K562 (cell line): Measurements from ENCODE around the gene LYPD4. TPM values are rescaled to one million over a fixed set of nuclear protein-coding genes. Genes with fewer than 3 reads are reported as not detected.
A peak's percentile ranks its signal among the peaks of the same experiment; 100 is the strongest.

Experiments
- ATAC-seq: fragments of 200-7000 bp; cut with Tn5 transposase; 3 replicates; pipeline ENCODE4 v1.9.1; 2020; ENCODE audit warnings: moderate library complexity
- BruUV-seq: library from RNA; stranded (reverse); fragments of 400-500 nt; replicated peaks from 2 replicates; lab custom pipeline; 2021; lab: Mats Ljungman, UMichigan
- CTCF ChIA-PET: fragments of 300-600 bp; formaldehyde crosslinking; extraction: SDS; loops from one replicate; lab custom pipeline; 2021; ENCODE audit warnings: low intra/inter-chr PET ratio; lab: Yijun Ruan, JAX
- POLR2A ChIA-PET: fragments of 300-600, 350-650 bp; sonication (Branson Sonifier 250); formaldehyde crosslinking; extraction: SDS; loops from one replicate; lab custom pipeline; 2021; ENCODE audit warnings: antibody characterized with exemption, inconsistent platforms; lab: Yijun Ruan, JAX
- DNase-seq, 4 experiments: peaks; one replicate each; pipeline versions ENCODE4 v3.0.0 to v3.0.0-alpha.2; 2011 to 2018; ENCODE audit warnings: low spot score in 3 of 4, mixed read lengths in 3 of 4; ENCODE audit errors: extremely low read depth in 1 of 4
- FAIRE-seq: peaks from 2 replicates; lab custom pipeline; 2011; peaks lifted over from hg19 to GRCh38; lab: Jason Lieb, UNC
- H2AFZ ChIP-seq: 2 replicates; pipeline ENCODE4 v1.6.0; 2011; ENCODE audit warnings: low read depth, low read length, control low read depth, inconsistent platforms
- H3K27ac ChIP-seq: fragments of 200-600 bp; 3 replicates; pipeline ENCODE4 v1.8.0; 2011; ENCODE audit warnings: low read depth, mild to moderate bottlenecking, control low read depth, inconsistent platforms, low read length, moderate library complexity, mixed read lengths; ENCODE audit errors: extremely low read depth
- H3K27me3 ChIP-seq, 2 experiments: fragments of 300-600 bp in 1 of 2; 2 replicates in 1 of 2; 3 replicates in 1 of 2; pipeline versions ENCODE4 v1.6.0 to v1.8.0; 2011; ENCODE audit warnings: inconsistent platforms in 2 of 2, low read length in 2 of 2, mild to moderate bottlenecking in 1 of 2, mixed read lengths in 1 of 2, moderate library complexity in 1 of 2; ENCODE audit not compliant: control insufficient read depth in 2 of 2, insufficient read depth in 2 of 2
- H3K36me3 ChIP-seq: fragments of 300-600 bp; 3 replicates; pipeline ENCODE4 v1.8.0; 2011; ENCODE audit warnings: mild to moderate bottlenecking, low read length, inconsistent platforms; ENCODE audit not compliant: control insufficient read depth, insufficient read depth
- H3K4me1 ChIP-seq, 2 experiments: fragments of 200-600 bp in 1 of 2; replicated peaks in 1 of 2; 2 replicates in 1 of 2; 3 replicates in 1 of 2; pipeline versions ENCODE4 v1.5.1 to v1.8.0; 2011; ENCODE audit warnings: inconsistent platforms in 2 of 2, low read length in 2 of 2, mild to moderate bottlenecking in 1 of 2, mixed read lengths in 1 of 2, moderate library complexity in 1 of 2; ENCODE audit not compliant: control insufficient read depth in 2 of 2, insufficient read depth in 2 of 2
- H3K4me2 ChIP-seq: 2 replicates; pipeline ENCODE4 v1.6.1; 2011; ENCODE audit warnings: low read length, control low read depth, inconsistent platforms, mixed read lengths; ENCODE audit not compliant: insufficient read depth
- H3K4me3 ChIP-seq: fragments of 200-600 bp; sonication (generic), shearing (Covaris generic); 2 replicates; pipeline ENCODE4 v1.5.1; 2016; ENCODE audit warnings: control low read depth, inconsistent platforms
- H3K79me2 ChIP-seq: fragments of 200-600 bp; 3 replicates; pipeline ENCODE4 v1.8.0; 2011; ENCODE audit warnings: low read length, inconsistent platforms; ENCODE audit not compliant: control insufficient read depth, insufficient read depth
- H3K9ac ChIP-seq, 2 experiments: 2 replicates each; pipeline versions ENCODE4 v1.6.0 to v1.6.1; 2011; ENCODE audit warnings: low read depth in 2 of 2, low read length in 2 of 2, control low read depth in 1 of 2, inconsistent platforms in 1 of 2, mild to moderate bottlenecking in 1 of 2, mixed read lengths in 1 of 2; ENCODE audit not compliant: insufficient read depth in 1 of 2
- H3K9me1 ChIP-seq: one replicate; pipeline ENCODE4 v1.6.0; 2011; ENCODE audit warnings: inconsistent platforms, mild to moderate bottlenecking, low read length, moderate library complexity; ENCODE audit not compliant: control insufficient read depth, insufficient read depth
- H3K9me3 ChIP-seq: replicated peaks from 2 replicates; pipeline ENCODE4 v1.5.1; 2011; ENCODE audit warnings: low read depth, low read length, inconsistent platforms; ENCODE audit not compliant: control insufficient read depth, insufficient read depth
- H4K20me1 ChIP-seq: replicated peaks from 2 replicates; pipeline ENCODE4 v1.6.1; 2011; ENCODE audit warnings: low read length, inconsistent platforms, mixed read lengths; ENCODE audit not compliant: control insufficient read depth, insufficient read depth
- CLOCK ChIP-seq: fragments of 250-450 bp; sonication (Bioruptor Pico); IDR thresholded peaks from 2 replicates; pipeline ENCODE4 v1.4.0; 2020; ENCODE audit warnings: mild to moderate bottlenecking, moderate library complexity, borderline replicate concordance
- MCM7 ChIP-seq, 2 experiments: fragments of 450-650 bp; IDR thresholded peaks; 2 replicates each; pipeline ENCODE4 v1.6.1; 2016 to 2018
- NR2C1 ChIP-seq, 2 experiments: fragments of 450-650 bp; IDR thresholded peaks; 2 replicates each; pipeline ENCODE4 v1.6.1; 2017; ENCODE audit warnings: mild to moderate bottlenecking in 2 of 2, antibody characterized with exemption in 1 of 2, inconsistent platforms in 1 of 2, missing compliant biosample characterization in 1 of 2, missing genetic modification characterization in 1 of 2
- SPI1 ChIP-seq: IDR thresholded peaks from 2 replicates; pipeline ENCODE4 v1.6.1; 2011; ENCODE audit warnings: low read depth, low read length, control low read depth, borderline replicate concordance
- TCF7 ChIP-seq: sonication (generic); IDR thresholded peaks from 2 replicates; pipeline ENCODE4 v1.6.1; 2016; ENCODE audit warnings: antibody characterized with exemption, borderline replicate concordance
- TCF7L2 ChIP-seq: fragments of 150-350 bp; IDR thresholded peaks from 2 replicates; pipeline ENCODE4 v1.6.1; 2016; ENCODE audit warnings: low read depth, mild to moderate bottlenecking, low read length, moderate library complexity
- ZBTB34 ChIP-seq: fragments of 250-450 bp; sonication (Bioruptor Pico); IDR thresholded peaks from 2 replicates; pipeline ENCODE4 v1.8.0; 2021; ENCODE audit warnings: mild to moderate bottlenecking, moderate library complexity
- ZBTB7A ChIP-seq: IDR thresholded peaks from 2 replicates; pipeline ENCODE4 v1.6.1; 2011; ENCODE audit warnings: low read depth, mild to moderate bottlenecking, low read length, moderate library complexity, borderline replicate concordance; ENCODE audit not compliant: control insufficient read depth
- ZNF12 ChIP-seq: sonication (generic); formaldehyde crosslinking; IDR thresholded peaks from 2 replicates; pipeline ENCODE4 v1.4.0; 2020; ENCODE audit warnings: mild to moderate bottlenecking, missing genetic modification reagents
- WGBS: fragments of 100-300 bp; shearing (Covaris generic); methylation state at CpG from one replicate; pipeline ENCODE4 v1.1.6; 2016; ENCODE audit warnings: low coverage, mixed read lengths; ENCODE audit not compliant: insufficient coverage; ENCODE audit errors: missing lambda C conversion rate; 5-methylcytosine and 5-hydroxymethylcytosine counted together
- in situ Hi-C: fragments of 300-500 bp; cut with MboI; formaldehyde crosslinking; loops from 4 replicates; pipeline ENCODE4 v1.15.0; 2018; ENCODE audit warnings: inconsistent platforms, mixed read lengths
- intact Hi-C: fragments of 100-400 bp; cut with micrococcal nuclease; formaldehyde crosslinking; loops from 2 replicates; pipeline ENCODE4 v1.14.2; 2022
- polyA plus RNA-seq, 8 experiments: library from polyadenylated mRNA; depleted of rRNA in 4 of 8; stranded (reverse) in 5 of 8; unstranded in 3 of 8; fragments of >200 nt; fragmentation: Nextera tagmentation in 2 of 8; fragmentation: Illumina TruSeq in 1 of 8; extraction: Ambion mirVana in 2 of 8; extraction: Trizol in 1 of 8; gene quantifications; 2 replicates each; pipeline versions ENCODE4 v1.2.1 to v1.2.3, GENCODE V29; 2011 to 2014; ENCODE audit warnings: inconsistent platforms in 1 of 8, missing spikeins in 1 of 8
- total RNA-seq, 7 experiments: library from RNA; depleted of rRNA in 6 of 7; stranded (reverse); fragments of >200 nt in 6 of 7; fragmentation: Illumina TruSeq in 2 of 7; extraction: Trizol in 2 of 7; gene quantifications; 2 replicates each; pipeline versions ENCODE4 v1.2.1 to v1.2.3, GENCODE V29; 2011 to 2021; ENCODE audit warnings: low replicate concordance in 1 of 7
- TF ChIP-seq, protein P1 (sequence below): sonication (generic); formaldehyde crosslinking; IDR thresholded peaks from 2 replicates; pipeline ENCODE4 v1.8.0; 2022; ENCODE audit warnings: missing genetic modification reagents, mild to moderate bottlenecking, moderate library complexity, borderline replicate concordance

The LYPD4 gene
- total and polyA plus RNA-seq, 9 of the 15 experiments (the other 6 are each of a cell fraction or from before 2014, with no cell fraction given) = 0.11 TPM; not detected in 8

GRCh38 chr19:41877916-41878905, 33.7 kb upstream of the LYPD4 start (continued):
- peak; percentile 9; the same call in 1 of the 2 replicates for TF ChIP-seq ZBTB7A
- TF ChIP-seq TCF7 = 0 out of 2 replicates have a peak, but pooled peaks have one; percentile 59

DNA sequence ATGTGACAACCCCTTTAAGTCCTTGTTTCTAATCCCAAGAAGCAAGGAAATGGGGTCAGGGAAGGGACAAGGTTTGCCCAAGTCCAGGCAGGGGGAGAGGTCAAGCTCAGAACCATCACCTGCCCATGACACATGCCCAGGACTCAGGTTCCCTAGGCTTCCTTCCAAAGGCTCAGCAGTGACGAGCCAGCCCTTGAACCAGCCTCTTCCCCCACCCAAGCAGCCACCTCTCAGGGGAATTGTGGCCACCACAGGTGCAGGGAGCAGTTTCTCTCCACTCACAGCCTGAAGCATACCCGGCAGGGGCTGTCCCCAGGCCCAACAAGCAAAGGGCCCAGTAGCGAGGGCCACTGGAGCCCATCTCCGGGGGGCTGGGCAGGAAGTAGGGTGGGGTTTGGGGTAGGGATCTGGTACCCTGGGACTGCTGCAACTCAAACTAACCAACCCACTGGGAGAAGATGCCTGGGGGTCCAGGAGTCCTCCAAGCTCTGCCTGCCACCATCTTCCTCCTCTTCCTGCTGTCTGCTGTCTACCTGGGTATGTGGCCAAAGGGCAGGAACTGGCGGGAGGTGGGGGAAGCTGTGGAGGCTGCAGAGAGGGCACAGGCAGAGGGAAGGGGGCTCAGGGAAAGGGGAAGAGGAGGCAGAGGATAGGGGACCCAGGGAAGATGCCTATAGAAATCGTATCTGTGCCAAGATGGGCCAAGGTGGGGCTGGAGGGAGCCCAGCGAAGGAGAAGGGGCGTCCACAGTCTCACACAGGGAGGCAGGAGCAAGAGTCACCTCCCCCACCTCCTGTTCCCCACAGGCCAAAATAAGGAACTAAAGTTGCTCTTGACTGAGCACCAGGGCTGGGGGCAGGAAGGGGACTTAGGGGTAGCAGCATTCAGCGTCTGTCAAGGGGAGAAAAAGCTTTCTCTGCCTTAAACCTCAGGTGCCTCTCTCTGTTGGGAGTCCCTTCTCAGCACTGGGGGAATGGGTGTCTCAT, 32.7 kb upstream of the LYPD4 start, which contains the start of gene CD79A:
Gene CD79A (plus strand): TSS at position 433 of the 986 bp plus-strand sequence. CDS start 26 bp downstream, at position 459.
- Histone ChIP-seq H3K9me3 (no peaks in the 10 kb centered on the region), H2AFZ (peak within 1 kb of the TSS; percentile 86), H3K4me2 (peak within 1 kb of the TSS; percentile 32; the same call in 1 of the 2 replicates), H3K27me3 (no peaks in the 10 kb centered on the region), H4K20me1 (peaks cover 2% of the 10 kb centered on the region; the same call in 1 of the 2 replicates), H3K4me1 (peaks cover 33 to 50% of the 10 kb centered on the region in 2 experiments), H3K9ac (peak within 1 kb of the TSS; percentile 31 to 86; a peak in 3 of 4 replicates), H3K4me3 (no peak within 1 kb of the TSS), H3K79me2 (no peaks in the 10 kb centered on the region), H3K27ac (peak within 1 kb of the TSS; percentile 60), H3K36me3 (no peaks in the 10 kb centered on the region), H3K9me1 (no peaks in the 10 kb centered on the region)
- 42% methylated on average over 9 of the region's 9 CpGs for WGBS
- intact Hi-C loops (no loop called here), in situ Hi-C loops (no loop called here)
- FAIRE-seq = peak; percentile 77
- POLR2A ChIA-PET = interaction anchor here (0.9 to 1.7 kb wide), 2 partner anchors 14 to 81 kb away, joined by 3 to 5 read pairs; no protein-coding TSS in a partner anchor
- DNase-seq = peak in 1 of 4 experiments; percentile 53
- peak; percentile 20 for ATAC-seq
- CTCF ChIA-PET = no interaction called here
- BruUV-seq = no TSS peak
- TF ChIP-seq SPI1 (0 out of 2 replicates have a peak, but pooled peaks have one; percentile 48), ZNF12 (0 out of 2 replicates have a peak, but pooled peaks have one; percentile 18), NR2C1 (IDR thresholded peaks at IDR 0.05) (no peak), NR2C1 (tag; IDR thresholded peaks at IDR 0.05) (no peak), ZBTB34 (CRISPR knock-in tag) (no peak), TCF7L2 (no peak), MCM7 (IDR thresholded peaks at IDR 0.05) (no peak), CLOCK (CRISPR knock-in tag) (no peak)
- TF ChIP-seq, protein P1, sequence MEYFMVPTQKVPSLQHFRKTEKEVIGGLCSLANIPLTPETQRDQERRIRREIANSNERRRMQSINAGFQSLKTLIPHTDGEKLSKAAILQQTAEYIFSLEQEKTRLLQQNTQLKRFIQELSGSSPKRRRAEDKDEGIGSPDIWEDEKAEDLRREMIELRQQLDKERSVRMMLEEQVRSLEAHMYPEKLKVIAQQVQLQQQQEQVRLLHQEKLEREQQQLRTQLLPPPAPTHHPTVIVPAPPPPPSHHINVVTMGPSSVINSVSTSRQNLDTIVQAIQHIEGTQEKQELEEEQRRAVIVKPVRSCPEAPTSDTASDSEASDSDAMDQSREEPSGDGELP (CRISPR knock-in tag) = 0 out of 2 replicates have a peak, but pooled peaks have one; percentile 26
